Measurements from ENCODE around the gene ASB18. TPM values are rescaled to one million over a fixed set of nuclear protein-coding genes. Genes with fewer than 3 reads are reported as not detected.
"Not testable (repeated sequence)": the region's sequence is repeated elsewhere in the genome, so short reads cannot be mapped to it uniquely, and the experiment has no call there.

ASB18 gene
- total RNA-seq, 1 experiment from 2014 or later: not detected

- intact Hi-C loops (cut with micrococcal nuclease): no loop called here
- BruUV-seq (replicated peaks): no TSS peak
Observed at GRCh38 chr2:236271851-236272250, 7.6 kb upstream of the ASB18 start.

GRCh38 chr2:236269876-236270275 lies 5.7 kb upstream of the ASB18 start:
- ATAC-seq; RAD21 ChIA-PET (ENCODE audit: low non-redundant PET in 1 of 2, low total read pairs in 2 of 2, uncharacterized antibody in 2 of 2, unreplicated experiment in 2 of 2); H3K36me3 ChIP-seq (ENCODE audit: control insufficient read depth in 1 of 2, insufficient read depth in 2 of 2, low read length in 2 of 2); CTCF ChIA-PET; H3K4me2 ChIP-seq (ENCODE audit: low read length); H3K9me2 ChIP-seq (ENCODE audit: insufficient read depth); H3K4me1 ChIP-seq (ENCODE audit: control insufficient read depth in 1 of 2, insufficient read depth in 2 of 2, low read length in 2 of 2); H3K27me3 ChIP-seq (ENCODE audit: insufficient read depth, low read length); H4K20me1 ChIP-seq (ENCODE audit: insufficient read depth); BruUV-seq (replicated peaks); H3K4me3 ChIP-seq (replicated peaks in 1 of 2; ENCODE audit: low read depth in 1 of 2, low read length in 2 of 2); H3K9me3 ChIP-seq (ENCODE audit: control insufficient read depth in 1 of 2, insufficient read depth in 1 of 2, low read depth in 1 of 2, low read length in 2 of 2); H3K79me2 ChIP-seq (ENCODE audit: insufficient read depth, low read length); intact Hi-C loops (cut with micrococcal nuclease); H3K9ac ChIP-seq (ENCODE audit: low read length); POLR2A ChIA-PET; DNase-seq (ENCODE audit: low read depth, low spot score); H3K27ac ChIP-seq (ENCODE audit: low read depth, low read length); H2AFZ ChIP-seq (ENCODE audit: low read depth, low read length, poor library complexity, severe bottlenecking): not testable (repeated sequence)

More at GRCh38 chr2:236271851-236272250, 7.6 kb upstream of the ASB18 start:
- no peak for DNase-seq (ENCODE audit: low read depth, low spot score)
- Histone ChIP-seq H3K4me1 (ENCODE audit: control insufficient read depth in 1 of 2, insufficient read depth in 2 of 2, low read length in 2 of 2) (no peaks in the 10 kb centered on the region), H3K9me3 (ENCODE audit: control insufficient read depth in 1 of 2, insufficient read depth in 1 of 2, low read depth in 1 of 2, low read length in 2 of 2) (peaks cover 4% of the 10 kb centered on the region in 2 experiments; a peak in 1 of 4 replicates), H3K4me2 (ENCODE audit: low read length) (no peak overlapping the region), H3K79me2 (ENCODE audit: insufficient read depth, low read length) (no peaks in the 10 kb centered on the region), H3K36me3 (ENCODE audit: control insufficient read depth in 1 of 2, insufficient read depth in 2 of 2, low read length in 2 of 2) (no peaks in the 10 kb centered on the region), H3K9ac (ENCODE audit: low read length) (no peak overlapping the region), H3K27me3 (ENCODE audit: insufficient read depth, low read length) (no peaks in the 10 kb centered on the region), H2AFZ (ENCODE audit: low read depth, low read length, poor library complexity, severe bottlenecking) (no peak overlapping the region), H3K4me3 (replicated peaks in 1 of 2; ENCODE audit: low read depth in 1 of 2, low read length in 2 of 2) (no peak overlapping the region), H3K9me2 (ENCODE audit: insufficient read depth) (no peaks in the 10 kb centered on the region), H4K20me1 (ENCODE audit: insufficient read depth) (no peaks in the 10 kb centered on the region), H3K27ac (ENCODE audit: low read depth, low read length) (no peak overlapping the region)
- POLR2A ChIA-PET: no interaction called here
- ATAC-seq: no peak
- RAD21 ChIA-PET (ENCODE audit: low non-redundant PET in 1 of 2, low total read pairs in 2 of 2, uncharacterized antibody in 2 of 2, unreplicated experiment in 2 of 2): no interaction called here
- TF ChIP-seq ZFX (IDR thresholded peaks at IDR 0.05): no peak
- TF ChIP-seq CBX3 (IDR thresholded peaks at IDR 0.05; ENCODE audit: low read depth): no peak
- TF ChIP-seq, protein P1, sequence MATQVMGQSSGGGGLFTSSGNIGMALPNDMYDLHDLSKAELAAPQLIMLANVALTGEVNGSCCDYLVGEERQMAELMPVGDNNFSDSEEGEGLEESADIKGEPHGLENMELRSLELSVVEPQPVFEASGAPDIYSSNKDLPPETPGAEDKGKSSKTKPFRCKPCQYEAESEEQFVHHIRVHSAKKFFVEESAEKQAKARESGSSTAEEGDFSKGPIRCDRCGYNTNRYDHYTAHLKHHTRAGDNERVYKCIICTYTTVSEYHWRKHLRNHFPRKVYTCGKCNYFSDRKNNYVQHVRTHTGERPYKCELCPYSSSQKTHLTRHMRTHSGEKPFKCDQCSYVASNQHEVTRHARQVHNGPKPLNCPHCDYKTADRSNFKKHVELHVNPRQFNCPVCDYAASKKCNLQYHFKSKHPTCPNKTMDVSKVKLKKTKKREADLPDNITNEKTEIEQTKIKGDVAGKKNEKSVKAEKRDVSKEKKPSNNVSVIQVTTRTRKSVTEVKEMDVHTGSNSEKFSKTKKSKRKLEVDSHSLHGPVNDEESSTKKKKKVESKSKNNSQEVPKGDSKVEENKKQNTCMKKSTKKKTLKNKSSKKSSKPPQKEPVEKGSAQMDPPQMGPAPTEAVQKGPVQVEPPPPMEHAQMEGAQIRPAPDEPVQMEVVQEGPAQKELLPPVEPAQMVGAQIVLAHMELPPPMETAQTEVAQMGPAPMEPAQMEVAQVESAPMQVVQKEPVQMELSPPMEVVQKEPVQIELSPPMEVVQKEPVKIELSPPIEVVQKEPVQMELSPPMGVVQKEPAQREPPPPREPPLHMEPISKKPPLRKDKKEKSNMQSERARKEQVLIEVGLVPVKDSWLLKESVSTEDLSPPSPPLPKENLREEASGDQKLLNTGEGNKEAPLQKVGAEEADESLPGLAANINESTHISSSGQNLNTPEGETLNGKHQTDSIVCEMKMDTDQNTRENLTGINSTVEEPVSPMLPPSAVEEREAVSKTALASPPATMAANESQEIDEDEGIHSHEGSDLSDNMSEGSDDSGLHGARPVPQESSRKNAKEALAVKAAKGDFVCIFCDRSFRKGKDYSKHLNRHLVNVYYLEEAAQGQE (IDR thresholded peaks at IDR 0.05; ENCODE audit: low read depth): no peak
- CTCF ChIA-PET: no interaction called here
